Vagina (tissue), 2 donors: Measurements from ENCODE around the gene EDC3.

Experiments
- POLR2A ChIP-seq, 2 donors: fragments of 450-650 bp; IDR thresholded peaks; one replicate each; pipeline ENCODE4 v1.6.1; 2017; ENCODE audit warnings: antibody characterized with exemption in 2 of 2, mild to moderate bottlenecking in 2 of 2, moderate library complexity in 2 of 2
- POLR2AphosphoS5 ChIP-seq, 2 donors: sonication (generic); formaldehyde crosslinking; IDR thresholded peaks; one replicate each; pipeline ENCODE4 v1.9.0; 2017; ENCODE audit warnings: antibody characterized with exemption in 2 of 2, mild to moderate bottlenecking in 2 of 2, low read depth in 1 of 2; ENCODE audit not compliant: insufficient read depth in 1 of 2
- TF ChIP-seq, protein P1 (sequence below), 3 experiments: fragments of 450-650 bp in 2 of 3; fragments of 200-600 bp in 1 of 3; sonication (generic) in 1 of 3; IDR thresholded peaks; one replicate each; pipeline ENCODE4 v1.5.1; 2017 to 2019; ENCODE audit warnings: antibody characterized with exemption in 3 of 3, mild to moderate bottlenecking in 2 of 3, moderate library complexity in 2 of 3

DNA sequence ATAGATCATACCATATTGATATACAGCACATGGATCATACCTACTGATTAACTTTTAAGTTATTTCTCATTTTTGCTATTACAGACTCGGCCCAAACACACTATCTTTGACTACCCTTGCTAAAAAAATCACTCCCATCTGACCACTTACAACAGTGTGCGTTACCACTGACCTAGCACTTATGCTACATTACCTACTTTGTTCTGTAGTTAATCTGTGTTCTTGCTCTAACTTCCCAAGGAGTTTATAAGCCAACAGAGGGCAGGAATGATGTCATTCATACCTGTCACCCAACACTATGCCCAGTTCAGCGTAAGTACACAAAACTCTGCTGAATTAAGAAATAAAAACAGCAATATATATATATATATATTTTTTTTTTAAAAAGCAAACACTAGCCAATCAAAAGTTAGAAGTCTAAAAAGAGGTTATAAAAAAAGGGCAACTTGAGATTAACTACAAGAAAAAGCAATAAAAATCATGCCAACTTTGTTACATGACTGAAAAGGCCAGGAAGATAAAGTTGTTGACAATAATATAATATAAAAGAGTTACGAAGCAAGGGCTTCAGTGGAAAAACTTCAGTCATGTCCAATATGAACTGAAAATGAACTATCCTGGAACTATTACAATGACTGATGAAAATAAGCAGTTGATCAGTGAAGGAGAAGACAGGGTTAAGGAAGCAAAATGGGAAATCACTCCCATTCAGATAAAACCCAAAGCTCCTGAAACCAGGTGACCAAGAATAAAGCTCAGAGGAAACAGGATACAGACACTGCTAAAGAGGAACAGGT, 33.6 kb downstream of the EDC3 start:
- TF ChIP-seq POLR2AphosphoS5 (IDR thresholded peaks at IDR 0.05; ENCODE audit: insufficient read depth in 1 of 2, low read depth in 1 of 2) (no peak), POLR2A (IDR thresholded peaks at IDR 0.05) (no peak)
- TF ChIP-seq, protein P1, sequence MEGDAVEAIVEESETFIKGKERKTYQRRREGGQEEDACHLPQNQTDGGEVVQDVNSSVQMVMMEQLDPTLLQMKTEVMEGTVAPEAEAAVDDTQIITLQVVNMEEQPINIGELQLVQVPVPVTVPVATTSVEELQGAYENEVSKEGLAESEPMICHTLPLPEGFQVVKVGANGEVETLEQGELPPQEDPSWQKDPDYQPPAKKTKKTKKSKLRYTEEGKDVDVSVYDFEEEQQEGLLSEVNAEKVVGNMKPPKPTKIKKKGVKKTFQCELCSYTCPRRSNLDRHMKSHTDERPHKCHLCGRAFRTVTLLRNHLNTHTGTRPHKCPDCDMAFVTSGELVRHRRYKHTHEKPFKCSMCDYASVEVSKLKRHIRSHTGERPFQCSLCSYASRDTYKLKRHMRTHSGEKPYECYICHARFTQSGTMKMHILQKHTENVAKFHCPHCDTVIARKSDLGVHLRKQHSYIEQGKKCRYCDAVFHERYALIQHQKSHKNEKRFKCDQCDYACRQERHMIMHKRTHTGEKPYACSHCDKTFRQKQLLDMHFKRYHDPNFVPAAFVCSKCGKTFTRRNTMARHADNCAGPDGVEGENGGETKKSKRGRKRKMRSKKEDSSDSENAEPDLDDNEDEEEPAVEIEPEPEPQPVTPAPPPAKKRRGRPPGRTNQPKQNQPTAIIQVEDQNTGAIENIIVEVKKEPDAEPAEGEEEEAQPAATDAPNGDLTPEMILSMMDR (IDR thresholded peaks at IDR 0.05), result no peak
